Activated T-cell treated with anti-CD3 and anti-CD28 coated beads for 48 hours (primary cell): ENCODE results near the gene DOK7.
"Not testable (repeated sequence)": the region's sequence is repeated elsewhere in the genome, so short reads cannot be mapped to it uniquely, and the experiment has no call there.

Experiments
- DNase-seq: peaks from one replicate; pipeline ENCODE4 v3.0.0-alpha.2; 2020; ENCODE audit warnings: low read depth

The DOK7 gene

DNA sequence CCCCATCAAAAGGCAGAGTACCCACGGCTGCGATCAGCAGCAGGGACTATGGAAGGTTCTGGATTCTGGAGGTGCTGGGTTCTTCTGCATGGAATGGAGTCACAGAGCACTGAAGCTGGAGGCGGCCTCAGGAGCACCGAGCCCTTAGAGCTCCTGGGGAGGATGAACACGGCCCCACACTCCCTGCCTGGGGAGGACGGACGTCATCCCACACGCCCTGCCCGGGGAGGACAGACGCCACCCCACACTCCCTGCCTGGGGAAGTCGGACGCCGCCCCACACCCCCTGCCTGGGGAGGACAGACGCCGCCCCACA is 59.2 kb downstream of the DOK7 start:
- DNase-seq, result no peak

DNA sequence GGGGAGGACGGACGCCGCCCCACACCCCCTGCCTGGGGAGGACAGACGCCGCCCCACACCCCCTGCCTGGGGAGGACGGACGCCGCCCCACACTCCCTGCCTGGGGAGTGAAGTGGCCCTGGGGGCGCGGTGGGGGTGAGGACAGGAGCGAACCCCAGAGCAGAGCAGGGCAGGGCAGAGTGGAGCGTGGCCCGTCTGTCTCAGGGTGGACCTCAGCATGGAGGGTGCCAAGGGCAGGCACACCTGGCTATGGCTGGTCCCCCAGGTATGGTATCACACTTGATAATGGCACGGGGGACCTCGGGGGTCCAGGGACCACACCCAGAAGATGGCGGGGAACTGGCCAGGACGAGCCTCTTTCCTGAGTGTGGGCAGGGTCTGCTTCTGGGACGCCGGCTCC is 59.5 kb downstream of the DOK7 start:
- DNase-seq, result no peak

DNA sequence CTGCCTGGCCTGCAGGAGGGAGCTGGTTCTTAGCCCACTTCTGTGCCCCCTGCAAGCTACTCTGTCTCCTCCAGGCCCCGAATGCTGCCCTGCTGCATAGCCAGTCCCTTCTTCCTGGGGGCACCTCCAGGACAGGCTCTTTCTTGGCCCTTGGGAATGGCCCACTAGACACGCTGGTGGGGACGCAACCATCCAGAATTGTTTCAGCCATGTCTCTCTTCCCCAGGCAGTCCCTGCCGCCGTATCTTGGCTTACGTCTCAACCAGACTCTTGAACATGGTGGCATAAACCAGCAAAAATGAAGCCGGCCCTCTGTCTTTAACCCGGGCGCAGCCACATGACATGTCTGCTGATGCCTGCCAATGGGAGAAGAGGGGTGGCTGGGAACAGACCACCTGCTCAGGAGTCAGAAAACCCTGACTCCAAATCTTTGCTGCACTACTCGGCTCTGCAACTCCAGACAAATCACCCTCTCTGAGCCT is 60.1 kb downstream of the DOK7 start:
- DNase-seq, result no peak

DNA sequence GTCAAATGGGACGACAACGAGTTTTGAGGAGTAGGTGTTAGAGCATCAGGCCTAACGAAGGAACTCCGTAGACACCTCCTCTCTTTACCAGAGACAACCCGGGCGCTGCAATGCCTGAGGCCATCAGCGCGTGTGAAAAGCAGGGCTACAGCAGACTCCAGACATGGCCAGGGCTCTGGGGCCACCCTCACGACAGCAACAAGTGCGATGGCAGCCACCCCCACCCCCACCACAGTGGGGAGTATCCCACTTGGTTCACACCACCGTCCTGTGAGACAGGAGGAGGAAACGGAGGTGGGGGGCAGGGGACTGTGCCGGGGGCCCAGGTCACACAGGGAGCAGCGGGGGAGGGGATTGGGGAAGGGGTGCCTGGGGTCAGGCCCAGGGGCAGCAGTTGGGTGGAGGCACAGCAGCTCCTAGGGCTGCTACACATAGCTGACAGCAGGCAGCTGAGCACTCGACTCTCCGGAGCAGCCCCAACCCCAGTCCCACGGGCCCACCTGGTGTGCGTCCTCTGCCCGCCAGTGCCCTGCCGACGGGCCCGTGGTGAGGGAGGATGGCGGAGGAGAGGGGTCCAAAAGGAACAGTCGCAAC is 60.6 kb downstream of the DOK7 start:
- DNase-seq, result no peak

DNA sequence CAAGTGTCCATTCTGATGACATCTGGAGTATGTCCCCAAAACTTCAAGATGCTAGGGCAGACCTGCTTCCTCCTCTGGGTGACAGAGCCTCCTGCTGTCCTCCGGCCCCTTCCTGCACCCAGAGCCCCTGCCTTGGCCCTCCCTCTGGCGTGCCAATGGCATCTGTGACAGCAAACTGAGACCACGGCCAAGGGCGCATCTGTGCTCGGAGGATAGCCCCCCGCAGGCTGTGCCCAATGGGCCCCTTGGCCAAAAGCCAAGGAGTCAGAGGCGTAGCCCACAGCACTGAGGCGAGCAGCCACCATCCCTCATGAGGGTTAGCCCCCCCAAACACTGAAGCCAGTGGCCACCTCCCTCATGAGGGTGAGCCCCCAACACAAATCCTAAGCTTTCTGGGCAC is 61.2 kb downstream of the DOK7 start:
- no peak for DNase-seq

DNA sequence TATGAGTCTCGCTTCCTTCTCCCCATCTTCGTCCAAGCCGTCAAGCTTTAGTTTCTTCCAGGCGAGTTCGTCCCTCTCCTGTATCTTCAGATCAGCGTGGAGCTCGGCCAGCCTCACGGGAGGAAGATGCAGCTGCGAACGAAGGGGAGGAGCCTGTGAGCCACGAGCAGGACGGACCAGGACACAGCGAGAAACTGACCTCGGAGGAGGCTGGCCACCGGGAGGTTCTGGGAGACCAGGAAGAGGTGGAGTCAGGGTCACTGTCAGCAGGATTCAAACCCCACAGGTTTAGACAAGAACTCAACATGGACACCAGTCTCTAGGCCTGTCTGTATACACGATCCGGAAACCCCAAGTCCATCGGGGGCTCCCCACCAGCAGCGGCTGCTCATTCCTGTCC is 61.8 kb downstream of the DOK7 start:
- DNase-seq, result no peak

DNA sequence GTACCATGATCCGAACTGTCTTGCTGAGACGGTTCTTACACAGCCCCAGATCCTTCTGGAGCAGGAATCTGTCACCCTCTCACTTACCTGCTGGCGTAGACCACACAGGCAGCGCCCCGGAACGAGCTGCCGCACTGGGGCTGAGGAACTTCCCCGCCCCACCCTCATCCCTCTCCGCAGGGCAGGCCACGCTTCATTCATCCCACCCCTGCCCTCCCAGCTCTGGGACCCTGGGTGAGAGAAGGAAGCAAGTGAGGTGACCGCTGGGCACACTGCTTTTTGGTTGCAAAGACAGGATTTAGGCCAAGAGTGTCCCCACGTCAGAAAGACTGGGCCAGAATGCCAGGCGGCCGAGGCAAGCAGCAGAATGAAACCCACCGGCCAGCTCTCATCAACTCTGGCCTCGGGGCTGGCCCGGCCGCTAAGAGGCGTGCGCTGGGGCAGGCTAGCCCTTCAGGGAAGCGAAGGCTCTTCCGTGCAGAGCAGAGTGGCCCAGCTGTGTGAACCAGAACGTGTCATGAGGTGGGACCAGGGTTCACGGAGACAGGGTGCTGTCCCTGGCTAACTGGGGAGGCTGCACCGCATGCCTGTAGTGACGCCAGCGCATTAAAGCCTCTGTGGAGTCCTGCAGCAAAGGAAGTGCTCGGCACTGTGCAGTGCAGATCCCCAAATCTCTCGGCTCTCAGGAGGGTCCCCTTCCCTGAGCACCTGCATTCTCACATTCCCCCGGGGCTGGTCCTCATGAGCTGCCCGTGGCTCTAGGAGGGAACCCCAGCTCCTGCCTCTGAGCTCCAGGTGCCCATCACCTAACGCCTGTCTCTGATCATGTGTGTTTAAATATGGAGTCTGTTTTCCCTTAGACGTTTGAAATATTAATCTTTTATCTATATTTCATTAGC is 62.7 kb downstream of the DOK7 start:
- no peak for DNase-seq

DNA sequence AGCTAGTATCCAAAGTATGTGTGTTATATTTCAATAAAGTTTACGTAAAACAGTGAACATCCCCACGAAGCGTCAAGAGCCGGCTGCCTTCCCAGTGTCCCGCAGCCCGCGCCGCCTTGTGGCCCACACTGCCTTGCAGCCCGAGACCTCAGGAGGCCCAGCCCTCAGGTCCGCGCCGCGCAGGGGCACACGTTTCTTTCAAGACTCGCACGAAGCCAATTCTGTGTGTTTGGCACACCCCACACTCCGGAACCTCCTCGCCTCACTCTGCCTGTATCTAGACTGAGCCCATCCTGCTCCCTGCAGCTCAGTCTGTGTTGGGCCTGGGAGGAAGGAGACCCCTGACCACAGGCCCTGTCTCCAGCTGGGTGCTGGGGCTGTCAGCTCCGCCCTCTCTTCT is 63.4 kb downstream of the DOK7 start:
- DNase-seq, result no peak

DNA sequence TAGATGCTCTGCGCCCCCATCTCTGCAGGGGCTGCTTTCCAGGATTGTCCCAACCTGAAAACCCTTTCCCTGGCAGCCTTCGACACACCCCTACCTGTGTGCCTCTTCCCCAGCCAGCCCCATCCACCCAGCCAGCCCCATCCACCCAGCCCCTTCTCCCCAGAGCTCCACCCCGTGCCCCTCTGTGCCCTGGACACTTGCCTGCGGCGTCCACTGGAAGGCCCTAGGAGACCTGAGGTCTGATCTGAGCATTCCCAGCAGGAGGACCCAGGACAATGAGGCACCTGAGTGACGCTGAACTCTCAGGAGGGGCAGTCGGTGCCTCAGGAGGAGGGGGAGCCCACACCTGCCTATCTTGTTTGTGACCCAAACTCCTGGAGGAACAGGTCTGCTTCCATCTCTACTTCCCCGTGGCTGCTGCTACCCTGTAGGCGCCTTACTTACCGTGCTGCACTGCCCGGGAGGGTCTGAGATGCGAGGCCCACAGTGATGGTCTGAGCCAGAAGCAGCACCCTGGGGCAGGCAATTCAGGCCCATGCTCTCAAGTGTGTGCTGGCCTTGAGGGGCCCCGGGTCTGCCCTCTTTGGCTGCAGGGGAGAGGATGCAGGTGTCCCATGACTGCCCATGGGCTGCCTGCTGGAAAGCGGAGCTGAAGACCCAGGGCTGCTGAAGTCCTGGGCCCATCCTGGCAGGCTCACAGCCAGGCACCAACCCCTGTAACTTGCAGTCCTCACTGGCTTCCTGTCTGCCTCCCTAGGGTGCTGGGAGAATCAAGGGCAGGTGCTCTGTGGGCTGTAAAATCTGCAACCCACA is 64.2 kb downstream of the DOK7 start:
- no peak for DNase-seq

DNA sequence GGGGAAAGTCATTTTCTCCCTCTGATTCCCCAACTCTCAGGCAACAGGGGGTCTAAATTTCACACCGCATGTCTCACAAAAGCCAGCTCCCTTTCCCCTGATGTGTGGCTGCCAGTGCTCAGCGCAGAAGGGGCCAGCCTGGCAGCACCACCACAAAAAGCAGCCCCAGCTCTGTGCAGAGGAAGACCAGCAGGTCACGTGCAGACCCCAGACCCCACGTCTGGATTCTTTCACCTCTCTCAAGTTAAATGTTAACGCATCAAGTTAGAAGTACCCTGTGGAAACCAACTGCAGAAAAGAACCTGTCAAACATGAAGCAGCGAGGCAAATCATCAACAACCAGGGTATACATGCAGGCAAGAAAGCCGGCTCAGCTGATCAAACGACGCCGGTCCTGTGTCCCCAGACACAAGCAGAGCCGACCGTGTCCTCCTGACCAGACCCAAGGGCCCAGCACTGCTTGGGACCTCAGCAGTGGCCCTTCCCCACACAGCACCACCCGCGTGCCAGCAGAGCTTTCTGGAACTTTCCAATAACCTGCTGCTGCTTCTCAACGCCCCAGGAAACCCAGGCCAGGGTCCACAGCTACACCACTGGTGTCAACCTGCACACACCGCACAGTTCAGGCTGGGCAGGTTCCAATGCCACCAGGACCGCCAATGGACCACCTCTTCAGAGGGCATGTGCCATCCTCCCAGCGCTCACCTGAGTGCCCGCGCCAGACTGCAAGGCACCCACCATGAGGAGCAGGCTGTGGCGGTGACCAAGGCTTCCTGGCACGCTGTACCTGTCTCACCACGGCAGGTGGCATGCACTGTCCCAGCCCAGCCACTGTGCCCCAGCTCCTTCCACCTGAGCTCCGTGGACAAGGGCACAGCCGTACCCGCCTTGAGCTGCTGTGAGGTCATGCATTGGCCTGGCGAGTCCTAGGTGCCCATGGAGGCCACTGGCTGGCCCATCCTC is 65.1 kb downstream of the DOK7 start:
- no peak for DNase-seq

DNA sequence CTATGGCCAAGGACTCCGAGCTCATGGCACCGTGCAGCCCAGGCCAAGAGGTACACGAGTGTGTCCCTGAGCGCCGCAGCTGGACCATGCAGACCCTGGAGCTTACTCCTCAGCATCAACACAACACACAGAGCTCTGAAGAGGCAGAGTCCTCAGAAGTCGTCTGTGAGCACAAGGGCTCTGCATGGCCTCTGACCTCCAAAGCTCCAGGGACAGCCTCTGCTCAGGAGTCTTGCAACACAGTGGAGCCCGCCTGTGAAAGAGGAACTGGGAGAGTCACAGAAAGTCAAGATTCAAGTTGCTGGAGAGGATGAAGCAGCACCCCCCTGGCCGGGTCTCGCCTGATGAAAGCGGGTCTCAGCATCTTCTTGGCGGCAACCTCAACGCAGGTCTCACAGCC is 66.3 kb downstream of the DOK7 start:
- no peak for DNase-seq

DNA sequence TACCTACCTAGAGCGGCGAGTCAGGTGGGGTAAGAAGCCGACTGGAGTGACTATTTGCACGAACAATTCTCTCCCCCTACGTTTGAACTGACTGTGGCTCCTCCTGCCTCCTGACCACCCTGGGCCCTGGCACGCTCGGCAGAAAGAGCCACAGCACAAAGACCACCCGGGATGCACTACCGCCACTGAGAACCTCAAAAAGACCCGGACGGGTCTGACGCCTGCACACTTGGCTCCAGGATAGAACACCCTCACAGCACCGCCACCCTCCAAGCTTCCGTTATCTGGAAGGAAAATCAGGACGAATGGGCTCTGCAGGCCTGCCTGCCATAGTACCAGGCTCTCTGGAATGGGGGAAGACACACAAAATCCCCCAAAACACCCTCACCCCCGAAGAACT is 66.9 kb downstream of the DOK7 start:
- no peak for DNase-seq

DNA sequence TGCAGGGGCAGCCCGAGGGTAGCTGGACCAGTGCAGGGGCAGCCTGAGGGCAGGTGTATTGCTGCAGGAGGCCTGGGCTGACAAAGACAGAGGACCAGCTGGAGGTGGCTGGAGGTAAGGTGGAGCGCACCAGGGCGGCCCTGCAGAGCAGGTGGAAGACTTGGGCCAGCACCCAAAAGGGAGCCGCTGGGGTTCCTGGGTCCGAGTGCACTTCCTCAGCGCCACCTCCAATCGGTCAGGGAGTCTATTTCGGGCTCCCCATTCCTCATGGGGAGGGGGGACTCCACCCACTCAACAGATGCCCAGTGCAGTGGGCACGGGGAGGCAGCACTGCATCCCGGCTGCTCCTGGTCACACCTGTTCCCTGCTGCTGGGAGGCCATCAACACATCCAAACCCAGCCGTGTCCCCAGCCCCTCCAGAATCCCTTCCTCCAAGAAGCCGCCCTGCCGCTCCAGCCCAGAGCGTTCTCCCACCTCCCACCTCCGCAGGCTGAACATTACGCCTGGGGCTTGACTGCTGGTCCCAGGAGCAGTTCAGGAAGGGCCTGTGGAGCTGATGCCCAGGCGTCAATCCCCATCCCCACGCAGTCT is 67.7 kb downstream of the DOK7 start:
- no peak for DNase-seq

DNA sequence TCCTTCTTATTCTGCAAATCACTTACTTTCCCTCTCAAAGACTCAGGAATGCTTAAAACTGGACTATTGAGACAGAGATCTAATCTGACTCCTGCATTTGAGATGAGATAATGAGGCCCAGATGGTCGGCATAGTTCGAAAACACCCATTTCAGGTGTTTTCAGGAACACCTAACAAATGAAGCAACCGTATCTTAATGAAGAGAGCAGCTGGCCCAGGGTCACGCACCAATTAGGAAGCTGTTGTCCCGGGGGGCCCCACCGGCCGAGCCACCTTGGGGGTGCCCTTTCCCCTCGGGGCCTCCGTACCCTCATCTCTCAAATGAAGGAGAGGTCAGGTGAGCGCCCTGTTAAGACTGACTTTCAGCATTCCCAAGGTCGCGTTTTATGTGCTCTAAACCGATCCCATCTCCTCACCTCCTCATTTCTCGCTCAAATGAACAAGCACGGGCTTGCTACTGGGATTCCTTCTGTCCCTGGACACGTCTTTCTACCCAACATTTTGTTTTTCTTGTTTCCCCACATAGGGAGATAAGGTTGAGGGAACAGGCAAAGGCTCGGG is 68.3 kb downstream of the DOK7 start:
- DNase-seq, result no peak

DNA sequence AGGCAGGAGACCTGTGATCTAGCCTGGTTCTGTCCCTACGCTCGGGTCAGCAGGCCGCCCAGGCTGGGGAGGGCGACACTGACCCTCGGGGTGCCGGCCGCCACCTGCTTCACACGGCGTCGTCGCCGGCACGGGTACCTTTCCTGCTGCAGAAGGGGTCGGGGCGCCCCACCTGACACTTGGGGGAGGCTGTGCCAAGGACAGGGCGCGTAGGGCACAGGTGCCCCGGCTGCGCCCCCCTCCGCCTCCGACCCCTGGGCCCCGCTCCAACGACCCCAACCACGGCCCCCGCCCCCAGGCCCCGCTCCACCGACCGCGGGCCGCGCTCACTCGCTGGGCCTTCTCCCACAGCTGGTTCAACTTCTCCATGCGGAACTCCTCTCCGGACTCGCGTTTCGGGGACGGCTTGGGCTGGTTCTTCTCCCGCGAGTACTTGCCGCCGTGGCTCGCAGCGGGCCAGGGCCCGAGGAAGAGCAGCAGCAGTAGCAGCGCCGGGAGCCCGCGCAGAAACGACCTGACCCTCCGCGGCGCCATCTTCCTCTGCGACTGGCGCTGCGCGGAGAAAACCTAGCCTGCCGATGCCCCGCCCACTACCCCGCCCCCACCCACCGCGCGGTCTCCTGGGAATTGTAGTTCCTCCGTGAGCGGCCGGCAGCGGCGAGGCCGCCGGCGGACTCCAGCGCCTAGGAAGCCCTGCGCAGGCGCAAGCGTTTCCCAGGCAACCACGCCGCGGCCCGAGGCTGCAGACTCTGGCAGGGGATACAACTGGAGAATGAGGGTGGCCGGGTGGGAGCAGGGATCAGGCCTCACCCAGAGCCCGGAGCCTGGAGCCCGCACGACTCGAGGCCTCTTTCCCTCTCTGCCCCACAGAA is 69.0 kb downstream of the DOK7 start, which contains the start of gene LRPAP1:
LRPAP1 (minus strand) TSS at position 544 of the 872 bp plus-strand sequence; CDS start at position 534, 10 bp downstream.
- peak; percentile 84 for DNase-seq

DNA sequence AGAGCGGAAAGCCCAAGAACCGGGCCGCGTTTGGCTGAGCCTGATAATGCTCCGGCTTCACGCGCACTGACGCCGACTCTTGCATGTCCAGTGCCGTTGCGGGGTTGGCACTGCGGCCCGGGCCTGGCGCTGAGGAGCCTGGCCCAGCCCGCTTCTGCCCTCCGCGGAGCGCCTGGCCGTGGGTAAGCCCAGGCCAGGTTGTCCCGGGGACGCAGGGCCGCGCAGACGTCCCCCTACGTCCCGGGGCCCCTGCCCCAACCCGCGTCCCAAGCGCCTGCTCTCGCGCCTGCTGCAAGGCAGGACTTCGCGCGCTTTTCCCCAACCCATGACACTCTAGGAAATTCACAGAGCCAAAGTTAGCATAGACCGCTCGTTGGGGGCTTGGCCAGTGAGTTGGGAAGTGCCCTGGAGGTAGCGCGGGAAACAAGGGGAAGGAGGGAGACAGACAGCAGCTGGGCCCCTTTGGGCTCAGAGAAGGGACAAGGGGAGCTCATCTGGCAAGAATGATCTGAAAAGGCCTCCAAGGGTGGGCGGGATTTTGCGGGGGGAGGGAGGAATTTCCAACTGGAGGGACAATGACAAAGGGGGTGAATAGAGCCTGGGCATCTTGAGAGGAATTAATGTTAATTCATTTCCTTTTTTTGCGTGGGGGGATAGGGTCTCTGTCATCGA is 69.8 kb downstream of the DOK7 start:
- DNase-seq, result no peak

DNA sequence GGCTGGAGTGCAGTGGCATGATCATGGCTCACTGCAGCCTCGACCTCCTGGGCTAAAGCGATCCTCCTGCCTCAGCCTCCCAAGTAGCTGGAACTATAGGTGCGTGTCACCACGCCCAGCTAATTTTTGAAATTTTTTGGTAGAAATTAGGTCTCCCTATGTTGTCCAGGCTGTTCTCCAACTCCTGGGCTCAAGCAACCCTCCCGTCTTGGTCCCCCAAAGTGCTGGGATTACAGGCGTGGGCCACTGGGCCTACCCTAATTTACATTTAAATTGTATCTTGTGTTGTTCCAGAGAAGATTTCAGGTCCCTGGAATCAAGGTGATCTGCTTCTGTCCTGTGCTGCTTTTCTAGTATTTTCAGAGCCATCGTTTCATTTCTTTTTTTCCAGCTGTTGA is 70.3 kb downstream of the DOK7 start:
- DNase-seq, result no peak

DNA sequence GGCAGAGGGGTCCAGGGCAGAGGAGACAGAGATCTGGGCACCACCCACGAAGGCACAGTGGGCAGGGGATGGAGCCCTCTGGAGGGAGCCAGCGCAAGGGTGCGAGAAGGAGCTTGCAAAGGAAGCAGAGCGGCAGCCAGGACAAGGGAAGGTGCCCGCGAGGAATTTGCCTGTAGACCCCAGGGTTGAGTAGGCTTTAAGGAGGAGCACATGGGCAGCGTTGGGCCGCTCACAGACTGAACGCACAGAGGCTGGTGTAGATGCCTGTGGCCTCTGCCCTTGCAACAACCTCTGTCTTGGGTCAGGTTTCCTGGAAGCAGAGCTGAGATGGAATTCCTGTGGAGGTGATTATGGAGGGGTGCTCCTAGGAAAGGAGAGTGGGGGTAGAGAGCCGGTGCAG is 72.7 kb downstream of the DOK7 start:
- DNase-seq, result not testable (repeated sequence)

DNA sequence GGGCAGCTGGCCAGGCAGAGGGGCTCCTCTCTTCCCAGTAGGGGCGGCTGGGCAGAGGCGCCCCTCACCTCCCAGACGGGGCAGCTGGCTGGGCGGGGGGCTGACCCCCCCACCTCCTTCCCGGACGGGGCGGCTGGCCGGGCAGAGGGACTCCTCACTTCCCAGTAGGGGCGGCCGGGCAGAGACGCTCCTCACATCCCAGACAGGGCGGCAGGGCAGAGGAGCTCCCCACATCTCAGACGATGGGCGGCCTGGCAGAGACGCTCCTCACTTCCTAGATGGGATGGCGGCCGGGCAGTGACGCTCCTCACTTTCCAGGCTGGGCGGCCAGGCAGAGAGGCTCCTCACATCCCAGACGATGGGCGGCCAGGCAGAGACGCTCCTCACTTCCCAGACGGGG is 75.8 kb downstream of the DOK7 start:
- not testable (repeated sequence) for DNase-seq
